Mucosa of gallbladder (tissue), 1 donor: Measurements from ENCODE around the gene NR2F6. TPM values are rescaled to one million over a fixed set of nuclear protein-coding genes. Genes with fewer than 3 reads are reported as not detected.
"Not testable (repeated sequence)": the region's sequence is repeated elsewhere in the genome, so short reads cannot be mapped to it uniquely, and the experiment has no call there.

Experiments used
- DNase-seq: peaks from one replicate; pipeline ENCODE4 v3.0.0-alpha.2; 2020; ENCODE audit warnings: low spot score
- total RNA-seq: library from RNA; stranded (reverse); gene quantifications from one replicate; pipeline ENCODE4 v1.2.1, GENCODE V29; 2021
- donor health status: DM: no; HTN: no; CAD: no.

The NR2F6 gene
- total RNA-seq, 1 donor from 2014 or later, result 46.3 TPM

GRCh38 chr19:17211547-17212446 is 33.9 kb downstream of the NR2F6 start:
- DNase-seq, result no peak

GRCh38 chr19:17210296-17210695 is 35.4 kb downstream of the NR2F6 start:
- no peak for DNase-seq

DNA sequence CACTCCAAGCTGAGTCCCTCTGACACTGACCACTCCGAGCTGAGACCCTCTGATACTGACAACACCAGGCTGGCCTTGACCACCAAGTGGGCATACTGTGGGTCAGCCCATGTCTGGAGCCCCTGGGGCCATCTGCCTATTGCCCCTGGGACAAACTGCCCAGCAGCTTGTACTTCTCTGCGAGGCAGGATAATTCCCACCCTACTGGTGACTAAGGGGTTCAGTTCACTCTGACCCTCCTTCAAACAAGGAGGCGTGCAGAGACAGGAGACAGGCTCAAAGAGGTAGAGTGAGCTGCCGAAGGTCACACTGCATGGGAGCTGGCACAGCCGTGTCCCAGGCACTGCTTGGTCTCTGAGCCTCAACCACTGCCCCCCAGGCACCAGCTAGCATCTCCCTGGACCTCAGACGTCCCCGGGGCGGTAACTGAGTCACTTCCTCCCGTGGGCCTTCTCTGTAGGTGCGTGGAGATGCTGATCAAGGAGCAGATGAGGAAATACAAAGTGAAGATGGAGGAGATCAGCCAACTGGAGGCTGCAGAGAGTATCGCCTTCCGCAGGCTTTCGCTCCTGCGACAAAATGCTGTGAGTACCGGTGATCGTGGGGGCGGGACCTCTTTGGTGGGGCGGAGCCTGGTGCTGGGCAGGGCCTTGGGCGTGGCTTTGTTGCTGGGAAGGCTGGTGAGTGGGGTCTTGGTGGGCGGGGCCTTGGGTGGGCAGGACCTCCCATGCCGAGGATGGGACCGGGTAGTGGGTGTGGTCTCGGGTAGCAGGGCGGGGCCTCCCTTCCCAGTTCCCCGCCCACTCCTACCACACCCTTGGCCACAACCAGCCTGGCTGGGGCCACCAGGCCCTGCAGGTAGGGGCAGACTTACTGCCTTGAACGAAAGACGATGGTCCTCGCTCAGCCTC is 36.3 kb downstream of the NR2F6 start:
- no peak for DNase-seq

- no peak for DNase-seq
These were observed 38.8 kb downstream of the NR2F6 start for GRCh38 chr19:17206736-17207581.

DNA sequence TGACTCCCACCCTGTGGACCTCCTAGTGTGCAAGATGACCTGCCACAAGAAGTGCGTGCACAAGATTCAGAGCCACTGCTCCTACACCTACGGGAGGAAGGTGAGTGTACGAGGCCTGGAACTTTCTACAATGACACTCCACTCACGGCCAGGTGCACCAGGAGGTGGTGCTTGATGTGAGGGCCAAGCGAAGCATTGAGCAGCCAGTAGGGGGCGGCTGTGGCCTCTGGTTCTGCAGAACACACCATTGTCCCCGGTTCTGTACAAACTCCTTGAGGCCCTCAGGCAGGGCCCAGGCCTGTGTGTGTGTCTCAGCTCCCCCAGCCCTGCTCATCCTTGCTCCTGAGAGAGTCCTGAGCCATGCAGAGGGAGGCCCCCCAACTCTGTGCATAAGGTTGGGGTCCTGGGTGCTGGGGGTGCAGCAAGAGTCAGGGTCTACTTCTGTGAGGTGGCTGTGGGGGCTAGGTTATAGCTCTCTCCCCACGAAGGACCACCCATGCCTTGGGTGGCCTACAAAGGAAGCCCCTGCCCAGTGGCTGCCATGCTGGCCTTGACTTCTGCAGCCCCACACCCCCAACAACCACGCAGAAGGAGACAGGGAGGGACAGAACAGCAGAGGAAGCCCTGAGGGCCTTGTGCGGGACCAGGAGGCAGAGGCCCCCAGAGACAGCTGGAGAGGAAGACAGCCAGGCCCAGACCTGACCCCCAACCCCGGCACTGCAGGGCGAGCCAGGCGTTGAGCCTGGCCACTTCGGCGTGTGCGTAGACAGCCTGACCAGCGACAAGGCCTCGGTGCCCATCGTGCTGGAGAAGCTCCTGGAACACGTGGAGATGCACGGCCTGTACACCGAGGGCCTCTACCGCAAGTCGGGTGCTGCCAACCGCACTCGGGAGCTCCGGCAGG is 40.2 kb downstream of the NR2F6 start:
- DNase-seq, result peak; percentile 55

DNA sequence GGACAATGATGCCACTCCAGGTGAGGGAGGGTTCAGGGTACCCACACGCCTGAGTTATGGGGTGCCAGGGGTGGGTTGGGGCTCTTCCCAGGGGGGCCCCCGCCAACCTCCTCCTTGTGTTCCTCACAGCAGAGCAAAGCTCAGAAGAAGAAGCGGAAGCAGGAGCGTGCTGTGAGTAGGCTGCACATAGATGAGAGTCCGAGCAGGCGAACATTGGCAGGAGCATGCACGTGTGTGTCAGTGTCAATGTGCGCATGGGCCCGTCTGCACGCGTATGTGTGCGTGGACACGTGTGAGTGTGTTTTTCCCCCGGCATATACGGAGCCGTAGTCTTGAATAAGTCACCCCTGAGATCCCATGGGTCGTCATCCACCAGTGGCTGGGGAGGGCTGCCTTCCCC is 43.0 kb downstream of the NR2F6 start:
- DNase-seq, result no peak

GRCh38 chr19:17202249-17202648 is 43.5 kb downstream of the NR2F6 start:
- no peak for DNase-seq

DNA sequence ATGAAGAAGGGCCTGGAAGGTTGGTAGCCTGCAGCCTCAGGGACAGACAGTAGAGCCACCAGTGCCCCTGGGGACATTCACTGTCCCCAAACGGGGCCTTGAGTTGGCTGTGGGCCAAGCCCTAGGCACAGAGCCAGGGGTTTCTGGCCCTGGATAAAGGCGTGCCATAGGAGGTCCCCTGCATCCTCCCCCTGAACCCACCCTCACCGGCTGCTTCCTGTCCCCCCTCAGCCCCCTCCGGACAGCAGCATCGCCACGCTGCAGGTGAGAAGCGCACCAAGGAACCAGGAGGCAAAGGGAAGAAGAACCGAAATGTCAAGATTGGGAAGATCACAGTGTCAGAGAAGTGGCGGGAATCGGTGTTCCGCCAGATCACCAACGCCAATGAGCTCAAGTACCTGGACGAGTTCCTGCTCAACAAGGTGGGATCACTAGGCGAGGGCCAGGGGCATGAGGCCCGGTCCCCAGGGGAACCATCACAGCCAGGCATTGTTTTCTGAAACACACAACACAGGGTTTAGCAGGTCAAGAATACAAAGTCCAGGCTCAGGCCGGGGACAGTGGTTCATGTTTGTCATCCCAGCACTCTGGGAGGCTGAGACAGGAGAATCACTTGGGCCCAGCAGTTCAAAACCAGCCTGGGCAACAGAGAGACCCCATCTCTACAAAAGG is 45.2 kb downstream of the NR2F6 start:
- no peak for DNase-seq

GRCh38 chr19:17197666-17198065 is 48.1 kb downstream of the NR2F6 start:
- no peak for DNase-seq

DNA sequence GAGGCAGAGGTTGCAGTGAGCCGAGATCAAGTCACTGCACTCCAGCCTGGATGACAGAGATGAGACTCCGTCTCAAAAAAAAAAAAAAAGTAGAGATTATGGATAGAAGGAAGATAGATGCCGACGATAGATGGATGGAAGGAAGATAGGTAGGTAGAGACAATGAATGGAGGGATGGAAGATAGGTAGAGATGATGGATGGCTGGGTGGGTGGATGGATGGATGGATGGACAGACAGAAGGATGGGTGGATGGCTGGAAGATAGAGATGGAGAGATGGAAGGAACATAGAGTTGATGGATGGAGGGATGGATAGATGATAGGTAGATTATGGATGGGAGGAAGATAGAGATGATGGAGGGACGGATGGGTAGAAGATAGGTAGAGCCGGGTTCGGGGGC is 49.1 kb downstream of the NR2F6 start:
- DNase-seq, result no peak

DNA sequence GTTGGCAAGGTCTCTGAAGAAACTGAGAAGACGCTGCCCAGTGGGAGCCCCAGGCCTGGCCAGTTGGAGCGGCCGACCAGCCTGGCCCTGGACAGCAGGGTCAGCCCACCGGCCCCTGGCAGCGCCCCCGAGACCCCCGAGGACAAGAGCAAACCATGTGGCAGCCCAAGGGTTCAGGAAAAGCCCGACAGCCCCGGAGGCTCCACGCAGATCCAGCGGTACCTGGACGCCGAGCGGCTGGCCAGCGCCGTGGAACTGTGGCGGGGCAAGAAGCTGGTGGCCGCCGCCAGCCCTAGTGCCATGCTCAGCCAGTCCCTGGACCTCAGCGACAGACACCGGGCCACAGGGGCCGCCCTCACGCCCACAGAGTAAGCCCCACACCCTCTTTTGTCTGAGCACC is 50.6 kb downstream of the NR2F6 start:
- DNase-seq, result no peak

- DNase-seq, result no peak
These were observed 51.1 kb downstream of the NR2F6 start for GRCh38 chr19:17194608-17195007.

DNA sequence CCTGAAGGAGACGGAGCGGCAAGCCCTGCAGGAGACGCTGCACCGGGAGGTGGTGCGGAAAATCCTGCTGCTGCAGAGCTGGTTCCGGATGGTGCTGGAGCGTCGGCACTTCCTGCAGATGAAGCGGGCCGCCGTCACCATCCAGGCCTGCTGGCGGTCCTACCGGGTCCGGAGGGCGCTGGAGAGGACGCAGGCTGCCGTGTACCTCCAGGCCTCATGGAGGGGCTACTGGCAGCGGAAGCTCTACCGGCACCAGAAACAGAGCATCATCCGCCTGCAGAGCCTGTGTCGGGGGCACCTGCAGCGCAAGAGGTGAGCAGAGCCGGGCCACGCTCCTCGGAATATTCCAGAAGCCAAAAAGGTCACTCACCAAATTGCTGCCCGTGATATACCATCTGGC is 53.0 kb downstream of the NR2F6 start:
- DNase-seq, result no peak

GRCh38 chr19:17191736-17192135 is 54.0 kb downstream of the NR2F6 start:
- not testable (repeated sequence) for DNase-seq

DNA sequence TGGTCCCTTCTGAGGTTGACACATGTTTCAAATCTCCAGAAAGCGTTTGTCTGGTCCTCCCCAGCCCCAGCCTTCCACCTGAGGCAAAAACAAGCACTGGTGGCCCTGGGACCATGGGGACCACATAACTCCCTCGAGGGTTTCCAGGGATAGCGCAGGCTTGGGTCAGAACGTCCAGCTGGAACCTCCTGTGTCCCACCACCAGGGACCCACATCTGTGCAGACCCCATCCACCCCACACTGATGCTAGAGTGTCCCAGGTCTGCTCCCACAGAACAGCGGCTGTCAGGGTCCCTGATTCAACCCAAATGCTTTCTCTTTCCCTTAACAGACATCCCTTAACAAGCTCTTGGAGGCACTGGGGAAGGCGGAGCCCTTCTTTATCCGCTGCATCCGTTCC is 60.1 kb downstream of the NR2F6 start:
- DNase-seq, result no peak

DNA sequence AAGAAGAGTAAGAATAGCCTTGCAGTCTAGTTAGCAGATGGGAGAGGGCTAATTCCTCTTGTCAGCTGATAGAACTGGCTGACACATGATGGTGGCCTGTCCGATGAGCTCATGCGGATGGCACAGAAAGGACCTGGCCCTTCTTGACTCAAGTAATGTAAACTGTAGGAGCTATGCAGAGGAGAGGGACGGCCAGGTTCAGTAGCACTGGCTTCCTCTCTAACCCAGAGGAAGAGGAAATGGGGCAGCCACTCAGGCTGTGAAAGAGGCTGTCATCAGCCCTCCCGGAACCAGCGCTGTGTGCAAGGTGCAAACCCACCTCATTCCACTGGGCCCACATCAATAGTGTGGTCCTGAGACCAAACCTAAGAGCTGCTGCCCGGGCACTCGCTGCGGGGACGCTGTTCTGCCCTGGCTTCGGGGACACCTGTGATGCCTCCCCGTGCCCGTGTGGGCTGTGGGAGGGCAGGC is 61.3 kb downstream of the NR2F6 start:
- DNase-seq, result no peak

DNA sequence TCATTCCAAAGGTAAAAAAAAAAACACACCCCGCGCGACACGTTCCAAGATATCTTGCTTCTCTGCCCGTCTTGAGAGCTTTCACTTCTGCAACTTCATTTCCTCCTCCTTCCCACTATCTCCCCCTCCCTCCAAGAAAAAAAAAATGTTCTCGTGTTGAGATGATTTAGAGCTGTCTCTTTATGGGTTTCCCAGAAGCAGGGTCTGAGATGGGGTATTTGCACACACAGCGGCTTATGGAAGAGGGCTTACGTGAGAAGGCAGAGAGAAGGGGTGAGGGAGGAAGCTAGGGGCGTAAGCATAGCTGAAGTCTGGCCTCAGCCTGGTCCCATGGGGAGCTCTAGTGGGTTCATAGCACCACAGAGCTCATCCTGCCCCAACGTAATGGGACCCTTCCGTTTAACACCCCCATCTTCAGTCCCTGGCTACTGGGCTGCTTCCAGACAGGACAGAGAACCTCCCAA is 61.8 kb downstream of the NR2F6 start:
- no peak for DNase-seq

DNA sequence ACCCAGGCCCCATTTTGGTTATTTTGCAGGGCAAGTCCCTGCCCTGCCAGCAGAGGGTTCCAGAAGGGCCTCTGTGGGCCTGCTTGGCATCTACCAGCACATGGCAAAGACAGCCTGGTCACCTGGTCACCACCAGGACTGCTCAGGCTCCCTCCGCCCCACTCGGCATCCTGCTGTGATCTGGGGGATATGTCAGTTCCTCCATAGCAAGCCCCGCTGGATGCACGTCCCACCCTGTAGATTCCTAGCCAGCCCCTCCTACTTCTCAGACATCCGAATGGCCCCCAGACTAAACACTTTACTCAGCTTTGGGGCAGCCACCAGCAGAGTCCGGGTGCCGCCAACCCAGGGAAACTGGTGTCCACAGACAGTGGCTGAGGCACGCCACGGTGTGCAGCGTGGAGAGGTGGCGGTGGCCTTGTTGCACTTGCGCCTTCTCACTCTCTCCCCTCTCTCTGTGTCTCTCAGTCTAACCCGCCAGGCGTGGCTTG is 62.4 kb downstream of the NR2F6 start:
- no peak for DNase-seq
